GF-D8 (cell line): ENCODE measurements around the gene EDARADD.
"Not testable (repeated sequence)": the region's sequence is repeated elsewhere in the genome, so short reads cannot be mapped to it uniquely, and the experiment has no call there.

Experiments
- DNase-seq: peaks from one replicate; lab custom pipeline; 2025; lab: John Stamatoyannopoulos, UW

EDARADD gene

GRCh38 chr1:236489161-236489560 lies 95.1 kb downstream of the EDARADD start:
- not testable (repeated sequence) for DNase-seq

- DNase-seq = no peak
Observed at GRCh38 chr1:236489710-236490377, 95.8 kb downstream of the EDARADD start.

GRCh38 chr1:236491469-236492136 lies 97.5 kb downstream of the EDARADD start:
- DNase-seq = no peak

- no peak for DNase-seq
Observed at GRCh38 chr1:236492378-236492777, 98.3 kb downstream of the EDARADD start.

- no peak for DNase-seq
Observed at GRCh38 chr1:236494082-236494481, 100.0 kb downstream of the EDARADD start.

GRCh38 chr1:236494586-236495466 lies 100.7 kb downstream of the EDARADD start:
- no peak for DNase-seq

GRCh38 chr1:236495467-236496112 lies 101.5 kb downstream of the EDARADD start:
- no peak for DNase-seq

- no peak for DNase-seq
Observed at GRCh38 chr1:236497908-236498307, 103.8 kb downstream of the EDARADD start.

GRCh38 chr1:236501093-236501492 lies 107.0 kb downstream of the EDARADD start:
- DNase-seq = no peak

- no peak for DNase-seq
Observed at GRCh38 chr1:236502579-236502971, 108.5 kb downstream of the EDARADD start.

GRCh38 chr1:236502972-236503639 lies 109.0 kb downstream of the EDARADD start:
- peak; percentile 23 for DNase-seq

GRCh38 chr1:236504338-236504737 lies 110.3 kb downstream of the EDARADD start:
- DNase-seq = not testable (repeated sequence)

GRCh38 chr1:236507022-236507700 lies 113.1 kb downstream of the EDARADD start:
- DNase-seq = no peak

- DNase-seq = no peak
Observed at GRCh38 chr1:236508593-236509027, 114.5 kb downstream of the EDARADD start.

- no peak for DNase-seq
Observed at GRCh38 chr1:236509203-236509602, 115.1 kb downstream of the EDARADD start.

GRCh38 chr1:236509647-236510401 lies 115.7 kb downstream of the EDARADD start:
- no peak for DNase-seq

GRCh38 chr1:236511735-236512418 lies 117.8 kb downstream of the EDARADD start:
- DNase-seq = no peak

- DNase-seq = no peak
Observed at GRCh38 chr1:236514703-236515442, 120.8 kb downstream of the EDARADD start.

- no peak for DNase-seq
Observed at GRCh38 chr1:236515443-236515958, 121.4 kb downstream of the EDARADD start.
